Brain microvascular endothelial cell (primary cell): Measurements from ENCODE around the gene SRMS.

Source experiments
- DNase-seq: peaks from one replicate; pipeline ENCODE4 v3.0.0-alpha.2; 2020
- H3K27ac ChIP-seq: fragments of 250-450 bp; sonication (Bioruptor Pico); 2 replicates; pipeline ENCODE4 v1.5.1; 2020; ENCODE audit warnings: mild to moderate bottlenecking, moderate library complexity
- H3K27me3 ChIP-seq: fragments of 250-450 bp; sonication (Bioruptor Pico); replicated peaks from 2 replicates; pipeline ENCODE4 v1.5.1; 2020; ENCODE audit warnings: mild to moderate bottlenecking
- H3K36me3 ChIP-seq: fragments of 250-450 bp; sonication (Bioruptor Pico); replicated peaks from 2 replicates; pipeline ENCODE4 v1.5.1; 2020; ENCODE audit warnings: mild to moderate bottlenecking
- H3K4me3 ChIP-seq: 2 replicates; pipeline ENCODE4 v1.5.1; 2011; ENCODE audit warnings: low read depth, mild to moderate bottlenecking, control low read depth, low read length, moderate library complexity
- CTCF ChIP-seq: IDR thresholded peaks from 2 replicates; pipeline ENCODE4 v1.5.1; 2011; ENCODE audit warnings: low read depth, mild to moderate bottlenecking, moderate library complexity, low read length, control low read depth, inconsistent platforms; ENCODE audit errors: missing control alignments
- in situ Hi-C: cut with HindIII; loops from 2 replicates; pipeline ENCODE4 v1.10.0; 2017; ENCODE audit warnings: low sequenced_read_pairs, low pct_ligation_motif_present

The SRMS gene

GRCh38 chr20:63541371-63541770, 6.2 kb downstream of the SRMS start:
- no peak overlapping the region for H3K27ac ChIP-seq
- TF ChIP-seq CTCF, result no peak
- no peak overlapping the region for H3K4me3 ChIP-seq
- no peaks in the 10 kb centered on the region for H3K27me3 ChIP-seq
- DNase-seq, result no peak
- in situ Hi-C loops, result no loop called here
- H3K36me3 ChIP-seq, result no peaks in the 10 kb centered on the region

- no peaks in the 10 kb centered on the region for H3K36me3 ChIP-seq
- H3K4me3 ChIP-seq, result no peak overlapping the region
- no peak overlapping the region for H3K27ac ChIP-seq
- H3K27me3 ChIP-seq, result no peaks in the 10 kb centered on the region
- TF ChIP-seq CTCF, result no peak
- in situ Hi-C loops, result no loop called here
- DNase-seq, result no peak
Measured at GRCh38 chr20:63540417-63541186, 6.9 kb downstream of the SRMS start.

GRCh38 chr20:63539441-63540370, 7.8 kb downstream of the SRMS start:
- Histone ChIP-seq H3K27ac (no peak overlapping the region), H3K4me3 (no peak overlapping the region), H3K36me3 (no peaks in the 10 kb centered on the region), H3K27me3 (no peaks in the 10 kb centered on the region)
- no peak for DNase-seq
- no peak for TF ChIP-seq CTCF
- in situ Hi-C loops, result no loop called here

- in situ Hi-C loops, result no loop called here
- no peak for DNase-seq
- no peaks in the 10 kb centered on the region for H3K27me3 ChIP-seq
- H3K27ac ChIP-seq, result no peak overlapping the region
- TF ChIP-seq CTCF, result no peak
- no peak overlapping the region for H3K4me3 ChIP-seq
- no peaks in the 10 kb centered on the region for H3K36me3 ChIP-seq
Measured at GRCh38 chr20:63539092-63539430, 8.5 kb downstream of the SRMS start.

GRCh38 chr20:63538204-63539091, 9.1 kb downstream of the SRMS start:
- no peaks in the 10 kb centered on the region for H3K36me3 ChIP-seq
- no peak for TF ChIP-seq CTCF
- in situ Hi-C loops, result no loop called here
- H3K4me3 ChIP-seq, result peak overlapping the region; percentile 36
- no peak overlapping the region for H3K27ac ChIP-seq
- no peak for DNase-seq
- H3K27me3 ChIP-seq, result no peaks in the 10 kb centered on the region
